SH-SY5Y (cell line): ENCODE data around the gene PPP2R5B.

Experiments used
- GATA2 ChIP-seq: IDR thresholded peaks from 2 replicates; pipeline ENCODE4 v1.6.1; 2011; ENCODE audit warnings: mild to moderate bottlenecking, low read depth, low read length
- GATA3 ChIP-seq: IDR thresholded peaks from 2 replicates; pipeline ENCODE4 v1.6.1; 2011; ENCODE audit warnings: low read depth, mild to moderate bottlenecking, low read length, moderate library complexity

PPP2R5B gene

GRCh38 chr11:64947208-64947814 is 22.8 kb downstream of the PPP2R5B start:
- TF ChIP-seq GATA2: no peak
- TF ChIP-seq GATA3: no peak

GRCh38 chr11:64951529-64951928 is 27.0 kb downstream of the PPP2R5B start:
- TF ChIP-seq GATA2 (no peak), GATA3 (no peak)

GRCh38 chr11:64954201-64954600 is 29.7 kb downstream of the PPP2R5B start:
- TF ChIP-seq GATA3: no peak
- TF ChIP-seq GATA2: no peak

DNA sequence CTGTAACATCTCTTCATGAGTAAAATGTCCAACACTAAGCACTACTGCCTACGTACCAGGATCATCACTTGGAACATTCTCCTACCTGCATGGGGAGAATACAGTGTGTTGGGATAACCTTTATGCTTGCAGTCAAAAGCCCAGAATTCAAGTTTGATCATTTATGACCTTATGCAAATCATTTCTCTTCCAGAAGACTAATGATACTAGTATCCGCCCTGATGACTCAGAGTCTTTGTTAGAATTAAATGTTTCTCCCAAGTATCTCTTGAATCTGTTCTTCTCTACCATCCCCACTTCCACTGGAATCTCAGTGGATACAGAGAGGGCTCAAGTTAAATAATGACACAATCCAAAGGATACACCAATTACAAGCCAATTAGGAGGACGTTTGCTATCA is 35.0 kb downstream of the PPP2R5B start:
- no peak for TF ChIP-seq GATA3
- TF ChIP-seq GATA2: no peak

- peak; percentile 40 for TF ChIP-seq GATA3
- TF ChIP-seq GATA2: peak; percentile 82
These were observed 36.2 kb downstream of the PPP2R5B start for GRCh38 chr11:64960719-64961118.

DNA sequence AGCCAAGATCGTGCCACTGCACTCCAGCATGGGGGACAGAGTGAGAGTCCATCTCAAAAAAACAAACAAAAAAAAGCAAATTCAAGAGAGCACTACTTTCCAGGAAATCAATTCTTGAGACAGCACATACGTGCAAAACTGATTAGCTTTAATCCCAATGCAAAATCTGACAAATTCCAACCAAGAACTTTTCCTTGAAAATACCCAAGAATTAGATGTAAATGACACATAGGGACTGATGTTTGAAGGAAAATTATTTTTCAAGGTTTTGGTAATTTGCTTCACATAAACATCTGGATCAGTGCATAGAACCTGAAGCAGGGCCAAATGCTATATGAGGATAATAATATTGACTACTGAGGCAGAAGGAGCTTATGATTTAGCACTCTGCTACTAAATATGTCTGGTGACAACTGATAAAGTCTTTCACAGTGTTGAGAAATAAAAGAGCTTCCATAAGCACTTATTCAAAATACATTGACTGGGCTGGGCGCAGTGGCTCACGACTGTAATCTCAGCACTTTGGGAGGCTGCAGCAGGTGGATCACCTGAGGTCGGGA is 38.7 kb downstream of the PPP2R5B start:
- TF ChIP-seq GATA2 (no peak), GATA3 (no peak)

GRCh38 chr11:64967375-64967774 is 42.9 kb downstream of the PPP2R5B start:
- TF ChIP-seq GATA3 (no peak), GATA2 (no peak)

GRCh38 chr11:64969209-64969608 is 44.7 kb downstream of the PPP2R5B start:
- TF ChIP-seq GATA2 (no peak), GATA3 (no peak)

- TF ChIP-seq GATA3 (no peak), GATA2 (no peak)
These were observed 46.3 kb downstream of the PPP2R5B start for GRCh38 chr11:64970731-64971151.

DNA sequence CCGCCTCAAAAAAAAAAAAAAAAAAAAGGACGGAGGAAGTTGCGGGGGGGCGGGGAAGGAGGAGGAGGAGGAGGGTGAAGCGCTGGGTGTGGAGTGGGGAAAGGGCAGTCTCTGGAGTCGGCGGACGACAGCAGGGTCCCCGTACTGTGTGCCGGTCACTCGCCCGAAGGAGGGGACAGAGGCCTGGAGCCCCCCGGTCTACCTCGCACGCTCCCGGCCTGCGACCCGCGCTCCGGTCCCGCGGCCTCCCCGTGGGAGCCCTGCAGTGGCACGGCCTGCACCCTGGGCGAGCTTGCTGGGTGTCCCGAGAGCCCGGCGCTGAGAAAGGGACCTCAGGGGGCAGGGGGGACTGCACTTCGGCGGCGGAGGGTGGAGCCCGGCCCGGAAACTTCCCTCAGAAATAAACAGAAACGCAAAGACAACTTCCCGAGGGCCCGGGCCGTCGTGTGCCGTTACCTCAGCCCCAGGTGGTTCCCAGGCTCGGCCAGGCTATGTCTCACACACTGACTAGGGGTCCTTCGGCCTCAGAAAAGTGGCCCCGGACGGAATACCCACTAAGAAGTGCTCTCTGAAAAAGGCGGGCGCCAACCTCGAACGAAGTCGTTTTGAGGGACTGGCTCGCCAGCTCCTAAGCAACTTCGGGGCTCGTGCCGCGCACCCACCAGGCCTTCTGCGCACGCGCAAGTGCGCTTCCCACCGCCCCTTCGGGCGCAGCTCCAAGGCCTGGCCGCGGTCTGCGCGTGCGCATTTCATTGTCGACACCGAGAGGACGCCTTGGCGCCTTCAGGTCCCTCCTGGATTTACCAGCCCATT is 47.1 kb downstream of the PPP2R5B start, which contains the start of gene MAJIN:
MAJIN (minus strand) TSS at position 688 of the 813 bp plus-strand sequence. CDS start 12,703 bp downstream, outside the sequence.
- TF ChIP-seq GATA3 (no peak), GATA2 (no peak)

GRCh38 chr11:64974124-64974523 is 49.6 kb downstream of the PPP2R5B start:
- no peak for TF ChIP-seq GATA3
- no peak for TF ChIP-seq GATA2

GRCh38 chr11:64976651-64977050 is 52.2 kb downstream of the PPP2R5B start:
- TF ChIP-seq GATA3 (no peak), GATA2 (no peak)
